WTC11 (cell line): Measurements from ENCODE around the gene KDM4C. TPM values are rescaled to one million over a fixed set of nuclear protein-coding genes. Genes with fewer than 3 reads are reported as not detected.

Source experiments
- ATAC-seq: fragments of 200-7000 bp; cut with Tn5 transposase; 2 replicates; pipeline ENCODE4 v1.10.0; 2021; ENCODE audit warnings: mild to moderate bottlenecking, moderate library complexity
- CTCF ChIA-PET: fragments of 300-600 bp; sonication (Branson Sonifier 250); formaldehyde crosslinking; loops from one replicate; lab custom pipeline; 2021; ENCODE audit warnings: antibody characterized with exemption; lab: Charles Lee
- POLR2A ChIA-PET: fragments of 350-600 bp; sonication (Branson Sonifier 250); formaldehyde crosslinking; loops from one replicate; lab custom pipeline; 2021; ENCODE audit warnings: antibody characterized with exemption; lab: Charles Lee
- DNase-seq: peaks from one replicate; pipeline ENCODE4 v3.0.0; 2021; ENCODE audit warnings: low spot score
- H3K27ac Mint-ChIP-seq: 2 replicates; pipeline ENCODE4 v1.8.0; 2021; ENCODE audit warnings: mixed read lengths
- H3K27me3 Mint-ChIP-seq: 2 replicates; pipeline ENCODE4 v1.8.0; 2021; ENCODE audit warnings: low read depth, mild to moderate bottlenecking, moderate library complexity, mixed read lengths
- H3K36me3 Mint-ChIP-seq: 2 replicates; pipeline ENCODE4 v1.8.0; 2021; ENCODE audit warnings: mixed read lengths
- H3K4me1 Mint-ChIP-seq: 2 replicates; pipeline ENCODE4 v1.8.0; 2022; ENCODE audit warnings: mixed read lengths
- H3K4me3 Mint-ChIP-seq: 2 replicates; pipeline ENCODE4 v1.8.0; 2021; ENCODE audit warnings: mild to moderate bottlenecking, moderate library complexity, mixed read lengths
- H3K9me3 Mint-ChIP-seq: 2 replicates; pipeline ENCODE4 v1.8.0; 2021; ENCODE audit warnings: mixed read lengths
- CBFB ChIP-seq: sonication (generic); formaldehyde crosslinking; IDR thresholded peaks from 2 replicates; pipeline ENCODE4 v1.8.1; 2022; ENCODE audit warnings: mild to moderate bottlenecking, low read depth, missing genetic modification reagents
- ETV6 ChIP-seq: sonication (generic); formaldehyde crosslinking; IDR thresholded peaks from 2 replicates; pipeline ENCODE4 v1.8.1; 2022; ENCODE audit warnings: mild to moderate bottlenecking, missing genetic modification reagents
- FOXK1 ChIP-seq: sonication (generic); formaldehyde crosslinking; IDR thresholded peaks from 2 replicates; pipeline ENCODE4 v1.8.0; 2022; ENCODE audit warnings: mild to moderate bottlenecking, moderate library complexity, missing genetic modification reagents
- FOXP1 ChIP-seq: sonication (generic); formaldehyde crosslinking; IDR thresholded peaks from 2 replicates; pipeline ENCODE4 v1.8.0; 2022; ENCODE audit warnings: missing genetic modification reagents, mild to moderate bottlenecking, moderate library complexity, borderline replicate concordance
- KAT7 ChIP-seq: sonication (generic); formaldehyde crosslinking; IDR thresholded peaks from 2 replicates; pipeline ENCODE4 v1.8.1; 2023; ENCODE audit warnings: missing genetic modification reagents, mild to moderate bottlenecking, borderline replicate concordance
- NFATC4 ChIP-seq: fragments of 250-450 bp; sonication (Bioruptor Pico); IDR thresholded peaks from 2 replicates; pipeline ENCODE4 v1.9.0; 2021; ENCODE audit warnings: mild to moderate bottlenecking
- SOX15 ChIP-seq: fragments of 250-450 bp; sonication (Bioruptor Pico); IDR thresholded peaks from 2 replicates; pipeline ENCODE4 v1.9.0; 2021; ENCODE audit warnings: mild to moderate bottlenecking
- ZNF138 ChIP-seq: sonication (generic); formaldehyde crosslinking; conservative IDR thresholded peaks from 2 replicates; pipeline ENCODE4 v1.8.1; 2022; ENCODE audit warnings: mild to moderate bottlenecking, moderate library complexity, missing genetic modification reagents
- ZNF396 ChIP-seq: fragments of 250-450 bp; sonication (Bioruptor Pico); IDR thresholded peaks from 2 replicates; pipeline ENCODE4 v1.8.0; 2021; ENCODE audit warnings: mild to moderate bottlenecking, moderate library complexity, borderline replicate concordance
- total RNA-seq: library from RNA; stranded (reverse); gene quantifications from 3 replicates; pipeline ENCODE4 v1.2.3, GENCODE V29; 2021
- TF ChIP-seq, protein P1 (sequence below): fragments of 250-450 bp; sonication (Bioruptor Pico); IDR thresholded peaks from 2 replicates; pipeline ENCODE4 v1.9.0; 2021; ENCODE audit warnings: mild to moderate bottlenecking
- TF ChIP-seq, protein P2 (sequence below): fragments of 250-450 bp; sonication (Bioruptor Pico); conservative IDR thresholded peaks from 2 replicates; pipeline ENCODE4 v1.9.0; 2021; ENCODE audit warnings: mild to moderate bottlenecking
- TF ChIP-seq, protein P3 (sequence below): fragments of 250-450 bp; sonication (Bioruptor Pico); IDR thresholded peaks from 2 replicates; pipeline ENCODE4 v1.8.0; 2021; ENCODE audit warnings: mild to moderate bottlenecking
- TF ChIP-seq, protein P4 (sequence below): sonication (generic); formaldehyde crosslinking; IDR thresholded peaks from 2 replicates; pipeline ENCODE4 v1.8.0; 2022; ENCODE audit warnings: mild to moderate bottlenecking, missing genetic modification reagents
- TF ChIP-seq, protein P5 (sequence below): sonication (generic); formaldehyde crosslinking; IDR thresholded peaks from 2 replicates; pipeline ENCODE4 v1.8.0; 2023; ENCODE audit warnings: missing genetic modification reagents
- TF ChIP-seq, protein P6 (sequence below): sonication (generic); formaldehyde crosslinking; IDR thresholded peaks from 2 replicates; pipeline ENCODE4 v1.8.1; 2023; ENCODE audit warnings: mild to moderate bottlenecking, missing genetic modification reagents, moderate library complexity
- TF ChIP-seq, protein P7 (sequence below): sonication (generic); formaldehyde crosslinking; IDR thresholded peaks from 2 replicates; pipeline ENCODE4 v1.8.1; 2023; ENCODE audit warnings: mild to moderate bottlenecking, moderate library complexity, missing genetic modification reagents
- TF ChIP-seq, protein P8 (sequence below): sonication (generic); formaldehyde crosslinking; conservative IDR thresholded peaks from 2 replicates; pipeline ENCODE4 v1.8.1; 2023; ENCODE audit warnings: mild to moderate bottlenecking, low read depth, missing genetic modification reagents, moderate library complexity

Gene KDM4C
- total RNA-seq, 1 experiment from 2014 or later = 29.2 TPM

DNA sequence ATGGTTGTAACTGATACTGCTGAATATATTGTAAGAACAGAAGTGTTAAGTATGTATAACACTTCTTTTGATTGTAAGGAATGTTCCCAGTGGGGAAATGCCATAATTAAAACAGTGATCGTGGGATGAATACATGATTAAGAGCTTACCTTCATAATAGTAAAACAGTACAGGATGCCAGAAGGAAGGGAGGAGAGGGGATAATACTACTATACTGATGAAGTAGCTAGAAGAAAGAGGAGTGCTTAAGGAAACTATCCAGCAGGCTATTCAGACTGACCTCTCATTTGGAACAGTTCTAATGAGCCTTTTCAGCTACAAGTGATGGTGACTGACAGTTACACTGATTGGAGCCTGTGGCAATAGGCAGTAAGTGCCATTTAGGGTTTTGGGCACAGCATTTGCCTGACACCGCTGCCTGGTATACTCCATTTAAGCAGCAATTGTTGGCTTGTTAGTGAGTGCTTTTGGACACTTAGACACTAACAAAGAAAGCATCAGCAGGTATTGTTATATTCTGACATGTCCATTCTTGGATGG is 33.8 kb upstream of the KDM4C start:
- DNase-seq = no peak

DNA sequence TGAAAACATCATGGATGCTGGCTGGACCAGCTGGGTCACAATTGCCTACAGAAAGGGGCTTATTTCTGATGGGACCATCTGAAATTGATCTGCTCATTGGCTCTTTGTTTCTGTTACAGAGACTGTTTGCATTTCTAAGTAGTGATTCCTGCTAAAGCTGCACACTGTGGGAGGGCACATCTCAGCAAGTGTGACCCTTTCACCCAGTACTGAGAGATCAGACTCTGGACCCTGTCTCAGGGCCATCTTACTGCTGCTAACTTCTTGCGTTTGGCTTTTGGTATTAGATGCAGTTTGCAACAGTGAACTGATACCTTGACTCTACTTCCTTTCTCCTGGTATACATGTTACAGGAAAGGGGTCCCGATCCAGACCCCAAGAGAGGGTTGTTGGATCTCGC is 24.5 kb upstream of the KDM4C start:
- H3K9me3 Mint-ChIP-seq = peaks cover 22% of the 10 kb centered on the region
- peaks cover 9% of the 10 kb centered on the region; the same call in 1 of the 2 replicates for H3K27me3 Mint-ChIP-seq
- DNase-seq = no peak
- H3K27ac Mint-ChIP-seq = no peak overlapping the region
- ATAC-seq = no peak
- H3K4me1 Mint-ChIP-seq = no peaks in the 10 kb centered on the region
- H3K36me3 Mint-ChIP-seq = peaks cover 11% of the 10 kb centered on the region
- TF ChIP-seq CBFB (no peak), ETV6 (no peak), ZNF396 (no peak), FOXP1 (CRISPR knock-in tag) (no peak), NFATC4 (CRISPR knock-in tag) (no peak), KAT7 (no peak)
- TF ChIP-seq, protein P1, sequence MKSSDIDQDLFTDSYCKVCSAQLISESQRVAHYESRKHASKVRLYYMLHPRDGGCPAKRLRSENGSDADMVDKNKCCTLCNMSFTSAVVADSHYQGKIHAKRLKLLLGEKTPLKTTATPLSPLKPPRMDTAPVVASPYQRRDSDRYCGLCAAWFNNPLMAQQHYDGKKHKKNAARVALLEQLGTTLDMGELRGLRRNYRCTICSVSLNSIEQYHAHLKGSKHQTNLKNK = no peak
- TF ChIP-seq, protein P2, sequence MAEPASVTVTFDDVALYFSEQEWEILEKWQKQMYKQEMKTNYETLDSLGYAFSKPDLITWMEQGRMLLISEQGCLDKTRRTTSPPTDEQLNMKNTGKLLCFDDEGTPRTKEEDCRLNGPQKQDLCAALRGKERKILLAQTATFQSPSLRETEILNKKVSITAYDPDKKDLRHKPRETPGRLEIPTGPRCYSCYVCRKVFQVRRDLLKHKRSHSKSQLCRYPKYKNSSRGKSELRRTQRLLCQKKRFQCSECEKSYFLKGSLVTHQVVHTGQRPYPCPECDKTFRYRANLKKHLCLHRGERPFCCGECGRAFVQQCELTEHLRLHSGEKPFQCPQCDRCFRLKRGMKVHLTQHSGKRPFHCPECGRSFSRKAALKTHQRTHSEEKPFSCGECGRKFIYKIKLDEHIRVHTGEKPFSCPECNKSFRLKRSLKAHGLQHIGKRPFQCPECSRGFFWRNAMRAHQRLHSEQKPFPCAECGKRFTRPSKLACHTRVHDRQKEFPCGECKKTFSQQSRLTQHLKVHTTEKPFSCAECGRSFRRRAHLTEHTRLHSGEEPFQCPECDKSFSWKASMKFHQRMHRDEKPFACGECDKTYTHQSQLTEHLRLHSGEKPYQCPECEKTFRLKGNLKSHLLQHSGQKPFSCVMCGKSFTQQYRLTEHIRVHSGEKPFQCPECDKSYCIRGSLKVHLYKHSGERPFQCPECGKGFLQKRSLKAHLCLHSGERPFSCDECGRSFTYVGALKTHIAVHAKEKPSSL (CRISPR knock-in tag) = no peak
- H3K4me3 Mint-ChIP-seq = no peak overlapping the region
- ChIA-PET CTCF (no interaction called here), POLR2A (no interaction called here)

More for the DNA sequence above, 33.8 kb upstream of the KDM4C start:
- no peaks in the 10 kb centered on the region for H3K4me1 Mint-ChIP-seq
- H3K9me3 Mint-ChIP-seq = no peaks in the 10 kb centered on the region
- no peak overlapping the region for H3K4me3 Mint-ChIP-seq
- no peak for ATAC-seq
- H3K27ac Mint-ChIP-seq = no peak overlapping the region
- POLR2A ChIA-PET = interaction anchor here (0.6 kb wide), 1 partner anchor 53 kb away, joined by 4 read pairs; no protein-coding TSS in a partner anchor
- CTCF ChIA-PET = interaction anchor here (1.5 kb wide), 1 partner anchor 103 kb away, joined by 3 read pairs; no protein-coding TSS in a partner anchor
- TF ChIP-seq ZNF396 = no peak
- TF ChIP-seq, protein P3, sequence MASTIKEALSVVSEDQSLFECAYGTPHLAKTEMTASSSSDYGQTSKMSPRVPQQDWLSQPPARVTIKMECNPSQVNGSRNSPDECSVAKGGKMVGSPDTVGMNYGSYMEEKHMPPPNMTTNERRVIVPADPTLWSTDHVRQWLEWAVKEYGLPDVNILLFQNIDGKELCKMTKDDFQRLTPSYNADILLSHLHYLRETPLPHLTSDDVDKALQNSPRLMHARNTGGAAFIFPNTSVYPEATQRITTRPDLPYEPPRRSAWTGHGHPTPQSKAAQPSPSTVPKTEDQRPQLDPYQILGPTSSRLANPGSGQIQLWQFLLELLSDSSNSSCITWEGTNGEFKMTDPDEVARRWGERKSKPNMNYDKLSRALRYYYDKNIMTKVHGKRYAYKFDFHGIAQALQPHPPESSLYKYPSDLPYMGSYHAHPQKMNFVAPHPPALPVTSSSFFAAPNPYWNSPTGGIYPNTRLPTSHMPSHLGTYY (CRISPR knock-in tag) = no peak
- TF ChIP-seq ZNF138 (CRISPR knock-in tag) = no peak
- TF ChIP-seq, protein P4, sequence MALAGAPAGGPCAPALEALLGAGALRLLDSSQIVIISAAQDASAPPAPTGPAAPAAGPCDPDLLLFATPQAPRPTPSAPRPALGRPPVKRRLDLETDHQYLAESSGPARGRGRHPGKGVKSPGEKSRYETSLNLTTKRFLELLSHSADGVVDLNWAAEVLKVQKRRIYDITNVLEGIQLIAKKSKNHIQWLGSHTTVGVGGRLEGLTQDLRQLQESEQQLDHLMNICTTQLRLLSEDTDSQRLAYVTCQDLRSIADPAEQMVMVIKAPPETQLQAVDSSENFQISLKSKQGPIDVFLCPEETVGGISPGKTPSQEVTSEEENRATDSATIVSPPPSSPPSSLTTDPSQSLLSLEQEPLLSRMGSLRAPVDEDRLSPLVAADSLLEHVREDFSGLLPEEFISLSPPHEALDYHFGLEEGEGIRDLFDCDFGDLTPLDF (CRISPR knock-in tag) = no peak
- TF ChIP-seq, protein P5, sequence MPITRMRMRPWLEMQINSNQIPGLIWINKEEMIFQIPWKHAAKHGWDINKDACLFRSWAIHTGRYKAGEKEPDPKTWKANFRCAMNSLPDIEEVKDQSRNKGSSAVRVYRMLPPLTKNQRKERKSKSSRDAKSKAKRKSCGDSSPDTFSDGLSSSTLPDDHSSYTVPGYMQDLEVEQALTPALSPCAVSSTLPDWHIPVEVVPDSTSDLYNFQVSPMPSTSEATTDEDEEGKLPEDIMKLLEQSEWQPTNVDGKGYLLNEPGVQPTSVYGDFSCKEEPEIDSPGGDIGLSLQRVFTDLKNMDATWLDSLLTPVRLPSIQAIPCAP (CRISPR knock-in tag) = no peak
- no peak for TF ChIP-seq SOX15 (CRISPR knock-in tag)
- H3K27me3 Mint-ChIP-seq = no peaks in the 10 kb centered on the region; the same call in 1 of the 2 replicates
- no peaks in the 10 kb centered on the region for H3K36me3 Mint-ChIP-seq

DNA sequence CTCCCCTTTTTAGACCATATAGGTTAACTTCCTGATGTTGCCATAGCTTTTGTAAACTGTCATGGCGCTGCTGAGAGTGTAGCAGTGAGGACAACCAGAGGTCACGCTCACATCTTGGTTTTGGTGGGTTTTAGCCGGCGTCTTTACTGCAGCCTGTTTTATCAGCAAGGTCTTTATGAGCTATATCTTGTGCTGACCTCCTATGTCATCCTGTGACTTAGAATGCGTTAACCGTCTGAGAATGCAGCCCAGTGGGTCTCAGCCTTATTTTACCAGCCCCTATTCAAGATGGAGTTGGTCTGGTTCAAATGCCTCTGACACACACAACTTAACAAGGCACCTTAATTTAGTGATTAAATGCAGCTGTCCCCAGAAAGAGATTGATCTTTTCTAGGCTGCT is 23.9 kb upstream of the KDM4C start:
- Mint-ChIP-seq H3K9me3 (peaks cover 22% of the 10 kb centered on the region), H3K27me3 (peaks cover 9% of the 10 kb centered on the region; the same call in 1 of the 2 replicates), H3K4me3 (no peak overlapping the region), H3K27ac (no peak overlapping the region), H3K4me1 (no peaks in the 10 kb centered on the region), H3K36me3 (peaks cover 11% of the 10 kb centered on the region)
- TF ChIP-seq, protein P6, sequence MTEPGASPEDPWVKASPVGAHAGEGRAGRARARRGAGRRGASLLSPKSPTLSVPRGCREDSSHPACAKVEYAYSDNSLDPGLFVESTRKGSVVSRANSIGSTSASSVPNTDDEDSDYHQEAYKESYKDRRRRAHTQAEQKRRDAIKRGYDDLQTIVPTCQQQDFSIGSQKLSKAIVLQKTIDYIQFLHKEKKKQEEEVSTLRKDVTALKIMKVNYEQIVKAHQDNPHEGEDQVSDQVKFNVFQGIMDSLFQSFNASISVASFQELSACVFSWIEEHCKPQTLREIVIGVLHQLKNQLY (CRISPR knock-in tag) = no peak
- TF ChIP-seq NFATC4 (CRISPR knock-in tag) (no peak), FOXK1 (no peak)
- TF ChIP-seq, protein P7, sequence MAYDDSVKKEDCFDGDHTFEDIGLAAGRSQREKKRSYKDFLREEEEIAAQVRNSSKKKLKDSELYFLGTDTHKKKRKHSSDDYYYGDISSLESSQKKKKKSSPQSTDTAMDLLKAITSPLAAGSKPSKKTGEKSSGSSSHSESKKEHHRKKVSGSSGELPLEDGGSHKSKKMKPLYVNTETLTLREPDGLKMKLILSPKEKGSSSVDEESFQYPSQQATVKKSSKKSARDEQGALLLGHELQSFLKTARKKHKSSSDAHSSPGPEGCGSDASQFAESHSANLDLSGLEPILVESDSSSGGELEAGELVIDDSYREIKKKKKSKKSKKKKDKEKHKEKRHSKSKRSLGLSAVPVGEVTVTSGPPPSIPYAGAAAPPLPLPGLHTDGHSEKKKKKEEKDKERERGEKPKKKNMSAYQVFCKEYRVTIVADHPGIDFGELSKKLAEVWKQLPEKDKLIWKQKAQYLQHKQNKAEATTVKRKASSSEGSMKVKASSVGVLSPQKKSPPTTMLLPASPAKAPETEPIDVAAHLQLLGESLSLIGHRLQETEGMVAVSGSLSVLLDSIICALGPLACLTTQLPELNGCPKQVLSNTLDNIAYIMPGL = no peak
- TF ChIP-seq, protein P8, sequence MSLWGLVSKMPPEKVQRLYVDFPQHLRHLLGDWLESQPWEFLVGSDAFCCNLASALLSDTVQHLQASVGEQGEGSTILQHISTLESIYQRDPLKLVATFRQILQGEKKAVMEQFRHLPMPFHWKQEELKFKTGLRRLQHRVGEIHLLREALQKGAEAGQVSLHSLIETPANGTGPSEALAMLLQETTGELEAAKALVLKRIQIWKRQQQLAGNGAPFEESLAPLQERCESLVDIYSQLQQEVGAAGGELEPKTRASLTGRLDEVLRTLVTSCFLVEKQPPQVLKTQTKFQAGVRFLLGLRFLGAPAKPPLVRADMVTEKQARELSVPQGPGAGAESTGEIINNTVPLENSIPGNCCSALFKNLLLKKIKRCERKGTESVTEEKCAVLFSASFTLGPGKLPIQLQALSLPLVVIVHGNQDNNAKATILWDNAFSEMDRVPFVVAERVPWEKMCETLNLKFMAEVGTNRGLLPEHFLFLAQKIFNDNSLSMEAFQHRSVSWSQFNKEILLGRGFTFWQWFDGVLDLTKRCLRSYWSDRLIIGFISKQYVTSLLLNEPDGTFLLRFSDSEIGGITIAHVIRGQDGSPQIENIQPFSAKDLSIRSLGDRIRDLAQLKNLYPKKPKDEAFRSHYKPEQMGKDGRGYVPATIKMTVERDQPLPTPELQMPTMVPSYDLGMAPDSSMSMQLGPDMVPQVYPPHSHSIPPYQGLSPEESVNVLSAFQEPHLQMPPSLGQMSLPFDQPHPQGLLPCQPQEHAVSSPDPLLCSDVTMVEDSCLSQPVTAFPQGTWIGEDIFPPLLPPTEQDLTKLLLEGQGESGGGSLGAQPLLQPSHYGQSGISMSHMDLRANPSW (CRISPR knock-in tag) = no peak
- ATAC-seq (no peak), DNase-seq (no peak)
- ChIA-PET CTCF (no interaction called here), POLR2A (no interaction called here)
